Activated naive CD4-positive, alpha-beta T cell treated with anti-CD3 and anti-CD28 coated beads for 36 hours (primary cell): ENCODE measurements around the gene NDUFB2. TPM values are rescaled to one million over a fixed set of nuclear protein-coding genes. Genes with fewer than 3 reads are reported as not detected.
A peak's percentile ranks its signal among the peaks of the same experiment; 100 is the strongest.
"Not testable (repeated sequence)": the region's sequence is repeated elsewhere in the genome, so short reads cannot be mapped to it uniquely, and the experiment has no call there.

Experiments used
- CTCF ChIA-PET: fragments of 350-600 bp; sonication (Branson Sonifier 250); formaldehyde crosslinking; loops from one replicate; lab custom pipeline; 2021; ENCODE audit warnings: antibody characterized with exemption; lab: Charles Lee
- DNase-seq: peaks from one replicate; pipeline ENCODE4 v3.0.0-alpha.2; 2020
- H3K27ac Mint-ChIP-seq: one replicate; pipeline ENCODE4 v1.8.0; 2021; ENCODE audit warnings: mild to moderate bottlenecking, mixed read lengths
- H3K27me3 Mint-ChIP-seq: one replicate; pipeline ENCODE4 v1.8.0; 2021; ENCODE audit warnings: low read depth, mixed read lengths
- H3K36me3 Mint-ChIP-seq: one replicate; pipeline ENCODE4 v1.8.0; 2021; ENCODE audit warnings: low read depth, mixed read lengths
- H3K4me1 Mint-ChIP-seq: one replicate; pipeline ENCODE4 v1.8.0; 2021; ENCODE audit warnings: low read depth, mixed read lengths
- H3K4me3 Mint-ChIP-seq: one replicate; pipeline ENCODE4 v1.8.0; 2021; ENCODE audit warnings: mild to moderate bottlenecking, moderate library complexity, mixed read lengths
- H3K9me3 Mint-ChIP-seq: one replicate; pipeline ENCODE4 v1.8.0; 2021; ENCODE audit warnings: mixed read lengths
- intact Hi-C: fragments of 100-400 bp; cut with micrococcal nuclease; formaldehyde crosslinking; loops from one replicate; pipeline ENCODE4 v1.15.1; 2023
- total RNA-seq, 2 experiments: library from RNA; stranded (reverse); gene quantifications; one replicate each; pipeline ENCODE4 v1.2.3, GENCODE V29; 2021

The NDUFB2 gene
- total RNA-seq, 2 experiments from 2014 or later, result 167 to 179 TPM

DNA sequence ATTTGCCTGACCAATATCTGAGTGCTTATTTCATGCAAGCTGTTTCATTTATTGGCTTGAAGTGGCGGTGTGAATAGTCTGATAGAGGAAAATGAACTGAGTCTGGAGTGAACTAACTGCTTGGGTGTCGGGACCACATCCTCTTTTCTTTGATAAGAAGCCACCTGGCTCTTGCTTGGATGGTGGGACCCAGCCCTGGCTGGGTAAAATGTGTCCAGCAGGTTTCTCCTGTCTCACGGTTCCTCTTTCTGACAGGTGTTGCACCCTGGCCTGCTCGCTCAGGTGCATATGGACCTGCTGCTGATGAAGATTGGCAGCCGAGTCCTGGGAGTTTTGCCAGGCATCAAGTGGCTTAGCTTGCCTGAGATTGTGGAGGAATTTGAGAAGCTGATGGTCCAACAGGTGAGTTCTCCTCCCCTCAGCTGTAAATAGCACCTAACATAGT is 22.1 kb upstream of the NDUFB2 start:
- intact Hi-C loops, result loop anchor here (2.0 kb wide), 2 partner anchors 48 to 136 kb away; no protein-coding TSS in a partner anchor
- CTCF ChIA-PET, result interaction anchor here (1.3 to 2.0 kb wide), 5 partner anchors 13 to 309 kb away, joined by 3 to 11 read pairs (median 5); partner anchors contain the start of gene NDUFB2
- H3K9me3 Mint-ChIP-seq, result no peaks in the 10 kb centered on the region
- H3K4me1 Mint-ChIP-seq, result peaks cover 42% of the 10 kb centered on the region
- no peaks in the 10 kb centered on the region for H3K27me3 Mint-ChIP-seq
- H3K36me3 Mint-ChIP-seq, result peaks cover 22% of the 10 kb centered on the region
- no peak for DNase-seq
- H3K27ac Mint-ChIP-seq, result no peak overlapping the region
- peak overlapping the region; percentile 83 for H3K4me3 Mint-ChIP-seq

DNA sequence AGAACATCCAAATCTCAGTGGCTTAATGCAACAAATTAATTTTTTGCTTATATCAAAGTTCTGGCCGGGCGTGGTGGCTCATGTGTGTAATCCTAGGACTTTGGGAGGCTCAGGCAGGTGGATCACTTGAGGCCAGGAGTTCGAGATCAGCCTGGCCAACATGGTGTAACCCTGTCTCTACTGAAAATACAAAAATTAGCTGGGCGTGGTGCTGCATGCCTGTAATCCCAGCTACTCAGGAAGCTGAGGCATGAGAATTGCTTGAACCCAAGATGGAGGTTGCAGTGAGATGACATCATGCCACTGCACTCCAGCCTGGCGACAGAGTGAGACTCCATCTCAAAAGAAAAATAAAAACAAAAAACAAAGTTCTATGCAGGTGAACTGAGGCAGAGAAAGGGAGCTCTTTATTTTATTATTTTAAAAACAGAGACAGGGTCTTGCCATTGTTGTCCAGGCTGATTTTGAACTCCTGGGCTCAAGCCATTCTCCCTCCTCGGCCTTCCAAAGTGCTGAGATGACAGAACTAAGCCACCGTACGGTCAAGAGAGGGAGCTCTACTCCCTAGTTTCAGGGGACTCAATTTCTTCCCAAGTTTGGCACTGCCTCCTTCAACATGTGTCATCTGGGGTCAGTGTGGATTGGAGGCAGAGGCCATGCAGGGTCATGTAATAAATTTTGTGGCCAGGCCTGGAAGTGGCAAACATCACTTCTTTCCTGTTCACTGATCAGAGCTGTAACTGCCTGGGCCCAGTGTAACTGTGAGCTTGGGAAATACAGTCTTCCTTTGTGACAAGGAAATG is 21.4 kb upstream of the NDUFB2 start:
- intact Hi-C loops, result loop anchor here (1.0 to 2.0 kb wide), 3 partner anchors 48 to 309 kb away; no protein-coding TSS in a partner anchor
- Mint-ChIP-seq H3K4me3 (peak overlapping the region; percentile 83), H3K9me3 (no peaks in the 10 kb centered on the region), H3K36me3 (peaks cover 25% of the 10 kb centered on the region), H3K4me1 (peaks cover 42% of the 10 kb centered on the region), H3K27me3 (no peaks in the 10 kb centered on the region), H3K27ac (no peak overlapping the region)
- DNase-seq, result no peak
- CTCF ChIA-PET, result interaction anchor here (1.5 to 2.0 kb wide), 5 partner anchors 14 to 338 kb away, joined by 4 to 11 read pairs (median 5); no protein-coding TSS in a partner anchor

DNA sequence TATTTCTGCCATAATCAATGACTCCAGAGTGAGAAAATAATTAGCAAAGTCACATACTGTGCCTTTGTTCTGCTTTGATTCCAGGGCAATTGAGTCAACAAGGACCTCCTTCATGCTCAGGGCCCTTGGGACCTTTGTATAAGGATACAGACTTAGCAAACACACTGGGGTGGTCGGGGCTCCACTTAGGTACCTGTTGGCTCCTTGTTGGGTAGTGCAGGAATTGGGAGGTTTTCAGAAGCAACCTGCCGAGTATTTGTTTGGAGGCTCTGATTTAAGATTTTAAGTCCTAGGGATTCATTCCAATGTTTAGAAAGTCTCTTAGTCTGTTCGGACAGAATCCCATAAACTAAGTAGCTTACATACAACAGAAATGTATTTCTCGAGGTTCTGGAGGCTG is 20.8 kb upstream of the NDUFB2 start:
- peaks cover 42% of the 10 kb centered on the region for H3K4me1 Mint-ChIP-seq
- intact Hi-C loops, result loop anchor here (1.0 to 2.0 kb wide), 3 partner anchors 47 to 309 kb away; no protein-coding TSS in a partner anchor
- no peaks in the 10 kb centered on the region for H3K9me3 Mint-ChIP-seq
- CTCF ChIA-PET, result interaction anchor here (1.7 to 2.0 kb wide), 3 partner anchors 65 to 337 kb away, joined by 4 to 11 read pairs (median 6); no protein-coding TSS in a partner anchor
- H3K27ac Mint-ChIP-seq, result no peak overlapping the region
- no peak overlapping the region for H3K4me3 Mint-ChIP-seq
- no peak for DNase-seq
- no peaks in the 10 kb centered on the region for H3K27me3 Mint-ChIP-seq
- peaks cover 31% of the 10 kb centered on the region for H3K36me3 Mint-ChIP-seq

DNA sequence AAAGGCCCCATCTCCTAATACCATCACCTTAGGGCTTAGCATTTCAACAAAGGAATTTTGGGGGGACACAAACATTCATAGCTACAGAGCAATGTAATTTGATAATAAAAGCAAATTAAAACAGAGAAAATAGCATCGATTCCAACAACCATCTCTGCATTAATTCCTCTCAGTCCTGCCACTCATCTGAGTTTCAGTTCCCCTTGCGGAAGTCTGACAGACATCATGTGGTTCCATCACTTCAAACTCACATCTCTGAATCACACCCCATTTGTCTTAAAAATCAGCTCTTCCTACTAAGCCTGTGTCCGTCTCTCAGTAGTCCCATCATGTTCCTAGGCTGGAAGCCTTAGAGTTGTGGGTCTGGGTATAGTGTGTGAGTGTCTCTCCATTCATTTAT is 20.2 kb upstream of the NDUFB2 start:
- H3K36me3 Mint-ChIP-seq, result peaks cover 34% of the 10 kb centered on the region
- DNase-seq, result no peak
- no peaks in the 10 kb centered on the region for H3K27me3 Mint-ChIP-seq
- no peak overlapping the region for H3K27ac Mint-ChIP-seq
- no peak overlapping the region for H3K4me3 Mint-ChIP-seq
- CTCF ChIA-PET, result interaction anchor here (1.9 kb wide), 1 partner anchor 337 kb away, joined by 4 read pairs; no protein-coding TSS in a partner anchor
- intact Hi-C loops, result no loop called here
- no peaks in the 10 kb centered on the region for H3K9me3 Mint-ChIP-seq
- H3K4me1 Mint-ChIP-seq, result peaks cover 42% of the 10 kb centered on the region

DNA sequence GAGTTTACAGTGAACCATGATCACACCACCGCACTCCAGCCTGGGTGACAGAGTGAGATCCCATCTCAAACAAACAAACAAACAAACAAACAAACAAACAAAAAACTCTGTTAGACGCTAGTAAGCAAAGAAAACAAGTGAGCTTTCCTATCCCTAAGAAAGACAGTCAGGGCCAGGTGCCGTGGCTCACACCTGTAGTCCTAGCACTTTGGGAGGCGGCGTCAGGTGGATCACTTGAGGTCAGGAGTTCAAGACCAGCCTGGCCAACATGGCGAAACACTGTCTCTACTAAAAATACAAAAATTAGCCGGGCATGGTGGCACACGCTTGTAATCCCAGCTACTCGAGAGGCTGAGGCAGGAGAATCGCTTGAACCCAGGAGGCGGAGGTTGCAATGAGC is 19.6 kb upstream of the NDUFB2 start:
- H3K4me3 Mint-ChIP-seq, H3K9me3 Mint-ChIP-seq, intact Hi-C loops, H3K27ac Mint-ChIP-seq, H3K27me3 Mint-ChIP-seq, DNase-seq: not testable (repeated sequence)
- Mint-ChIP-seq H3K36me3 (peaks cover 34% of the 10 kb centered on the region), H3K4me1 (peaks cover 40% of the 10 kb centered on the region)
- CTCF ChIA-PET, result interaction anchor here (1.9 kb wide), 1 partner anchor 336 kb away, joined by 4 read pairs; no protein-coding TSS in a partner anchor

DNA sequence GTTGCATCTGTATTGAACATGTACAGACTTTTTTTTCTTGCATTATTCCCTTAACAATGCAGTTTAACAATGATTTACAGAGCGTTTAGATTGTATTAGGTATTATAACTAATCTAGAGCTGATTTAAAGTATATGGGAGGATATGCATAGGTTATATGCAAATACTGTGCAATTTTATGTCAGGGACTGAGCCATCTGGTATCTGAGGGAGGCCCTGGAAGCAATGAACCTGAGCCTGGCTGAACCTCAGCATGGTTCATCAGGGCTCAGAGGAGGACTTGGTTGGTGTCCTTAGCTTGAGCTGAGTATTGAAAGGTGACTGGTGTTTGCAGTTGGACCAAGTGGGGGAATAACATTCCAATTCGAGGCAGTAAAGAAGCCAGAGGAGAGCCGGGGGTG is 19.0 kb upstream of the NDUFB2 start:
- no peaks in the 10 kb centered on the region for H3K9me3 Mint-ChIP-seq
- H3K4me1 Mint-ChIP-seq, result peaks cover 35% of the 10 kb centered on the region
- intact Hi-C loops, result no loop called here
- DNase-seq, result no peak
- H3K27me3 Mint-ChIP-seq, result no peaks in the 10 kb centered on the region
- H3K36me3 Mint-ChIP-seq, result peaks cover 34% of the 10 kb centered on the region
- CTCF ChIA-PET, result no interaction called here
- no peak overlapping the region for H3K27ac Mint-ChIP-seq
- H3K4me3 Mint-ChIP-seq, result no peak overlapping the region

DNA sequence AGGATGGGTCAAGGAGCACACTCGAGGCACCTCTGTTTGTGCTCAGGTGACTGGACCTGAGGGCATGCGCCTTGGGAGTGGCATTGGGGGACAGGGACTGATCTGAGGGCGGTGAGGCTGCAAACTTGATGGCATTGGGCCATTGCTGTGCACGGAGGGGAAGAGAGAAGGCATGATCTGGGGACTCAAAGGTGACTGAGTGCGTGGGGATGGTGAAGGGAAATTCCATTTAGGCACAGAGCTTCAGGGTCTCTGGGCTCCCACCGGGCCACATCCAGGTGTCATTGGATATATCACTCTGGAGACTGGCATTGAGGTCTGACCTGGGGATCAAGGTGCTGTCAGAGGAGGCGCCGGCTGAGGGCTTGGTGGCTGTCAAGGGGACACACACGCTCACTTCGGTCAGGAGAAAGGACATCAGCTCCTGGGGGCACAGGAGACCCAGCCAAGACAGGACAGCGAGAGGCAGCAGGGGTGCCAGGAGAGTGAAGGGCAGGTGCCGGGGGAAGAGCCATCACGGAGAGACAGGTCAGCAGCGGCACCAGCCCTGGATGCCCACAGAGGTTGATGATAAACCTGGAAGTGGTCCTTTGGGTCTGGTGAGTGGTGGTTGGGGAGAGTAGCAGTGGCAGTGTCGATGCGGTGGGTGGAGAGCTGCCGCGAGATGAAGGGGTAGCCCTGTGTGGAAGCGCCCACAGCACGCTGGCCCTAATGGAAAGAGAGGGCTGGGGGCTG is 18.3 kb upstream of the NDUFB2 start:
- Mint-ChIP-seq H3K4me3 (no peak overlapping the region), H3K9me3 (no peaks in the 10 kb centered on the region), H3K4me1 (peaks cover 34% of the 10 kb centered on the region), H3K36me3 (peaks cover 34% of the 10 kb centered on the region), H3K27me3 (no peaks in the 10 kb centered on the region), H3K27ac (no peak overlapping the region)
- intact Hi-C loops, result no loop called here
- CTCF ChIA-PET, result no interaction called here
- DNase-seq, result no peak

DNA sequence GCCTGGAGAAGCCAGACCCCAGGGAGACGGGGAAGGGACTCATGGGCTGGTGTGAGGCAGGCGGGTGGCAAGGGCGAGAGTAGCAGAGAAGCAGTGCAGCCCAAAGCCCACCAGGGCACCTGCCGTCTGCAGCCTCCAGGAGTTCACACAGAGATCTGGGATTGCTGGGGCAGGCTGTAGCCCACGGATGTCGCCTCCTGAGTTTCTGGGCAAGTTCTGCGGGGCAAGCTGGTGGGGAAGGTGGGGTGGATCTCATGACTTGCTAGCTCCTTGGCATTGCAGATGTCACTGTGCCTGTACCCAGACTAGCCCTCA is 17.7 kb upstream of the NDUFB2 start:
- H3K36me3 Mint-ChIP-seq, result peaks cover 34% of the 10 kb centered on the region
- intact Hi-C loops, result no loop called here

DNA sequence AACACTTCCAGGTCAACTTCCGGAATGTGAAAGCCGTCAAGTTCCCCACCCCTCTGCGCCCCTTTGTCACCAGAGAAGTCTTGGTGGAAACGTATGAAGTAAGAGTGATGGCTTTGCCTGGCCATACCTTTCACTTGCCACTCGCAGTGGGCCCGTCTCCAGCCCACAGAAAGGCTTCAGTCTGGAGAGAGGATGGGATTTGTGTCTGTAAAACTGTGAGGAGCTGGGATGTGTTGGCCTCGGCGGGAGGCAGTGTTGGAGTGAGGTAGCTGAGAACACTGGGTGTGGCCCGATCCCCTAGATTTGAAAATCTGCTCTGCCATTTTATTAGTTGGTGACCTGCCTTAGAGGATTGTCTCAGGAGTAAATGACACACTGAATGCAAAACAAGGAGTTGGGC is 17.3 kb upstream of the NDUFB2 start:
- Mint-ChIP-seq H3K4me1 (peaks cover 27% of the 10 kb centered on the region), H3K27me3 (no peaks in the 10 kb centered on the region), H3K4me3 (no peak overlapping the region), H3K36me3 (peaks cover 36% of the 10 kb centered on the region), H3K27ac (no peak overlapping the region), H3K9me3 (no peaks in the 10 kb centered on the region)
- no peak for DNase-seq
- CTCF ChIA-PET, result no interaction called here
- intact Hi-C loops, result no loop called here

More for the DNA sequence above, 17.7 kb upstream of the NDUFB2 start:
- no peak for DNase-seq
- Mint-ChIP-seq H3K9me3 (no peaks in the 10 kb centered on the region), H3K4me3 (no peak overlapping the region), H3K27ac (no peak overlapping the region), H3K4me1 (peaks cover 31% of the 10 kb centered on the region), H3K27me3 (no peaks in the 10 kb centered on the region)
- CTCF ChIA-PET, result no interaction called here

DNA sequence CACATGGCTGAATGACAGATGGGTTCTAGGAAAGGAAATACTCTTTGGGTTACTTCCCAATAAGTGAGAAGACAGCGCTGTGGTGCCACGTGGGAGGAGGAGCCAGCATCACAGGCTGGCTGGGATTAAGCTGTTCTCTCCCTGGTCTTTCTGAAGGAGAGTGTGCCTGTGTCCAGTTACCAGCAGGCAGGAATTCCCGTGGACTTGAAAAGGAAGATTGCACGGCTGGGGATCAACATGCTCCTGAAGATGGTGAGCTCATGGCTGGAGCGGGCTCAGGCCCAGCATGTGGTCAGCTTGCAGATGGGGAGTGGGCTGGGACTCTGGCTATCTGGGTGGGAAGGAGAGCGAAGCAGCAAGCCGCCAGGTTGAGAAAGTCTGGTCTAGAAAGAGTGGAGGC is 15.6 kb upstream of the NDUFB2 start:
- H3K4me1 Mint-ChIP-seq, result peaks cover 12% of the 10 kb centered on the region
- DNase-seq, result no peak
- CTCF ChIA-PET, result interaction anchor here (0.6 kb wide), 1 partner anchor 1089 kb away, joined by 5 read pairs; no protein-coding TSS in a partner anchor
- H3K36me3 Mint-ChIP-seq, result peaks cover 35% of the 10 kb centered on the region
- no peak overlapping the region for H3K27ac Mint-ChIP-seq
- no peaks in the 10 kb centered on the region for H3K9me3 Mint-ChIP-seq
- H3K4me3 Mint-ChIP-seq, result no peak overlapping the region
- H3K27me3 Mint-ChIP-seq, result no peaks in the 10 kb centered on the region
- intact Hi-C loops, result no loop called here

DNA sequence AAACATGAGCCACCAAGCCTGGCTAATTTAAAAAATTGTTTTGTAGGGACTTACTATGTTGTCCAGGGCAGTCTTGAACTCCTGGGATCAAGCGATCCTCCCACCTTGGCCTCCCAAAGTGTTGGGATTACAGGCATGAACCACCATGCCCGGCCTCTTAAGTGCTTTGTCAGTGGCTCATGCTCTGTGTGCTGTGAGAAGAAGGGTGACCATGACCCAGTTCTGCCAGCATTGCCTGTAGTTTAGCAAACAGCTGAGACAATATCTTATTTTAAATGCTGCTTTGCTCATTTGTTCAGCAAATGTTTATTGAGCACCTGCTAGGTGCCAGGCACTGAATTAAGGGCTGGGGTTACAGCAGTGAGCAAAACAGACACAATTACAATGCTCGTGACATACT is 14.7 kb upstream of the NDUFB2 start:
- Mint-ChIP-seq H3K36me3 (peaks cover 35% of the 10 kb centered on the region), H3K9me3 (no peaks in the 10 kb centered on the region), H3K27me3 (no peaks in the 10 kb centered on the region), H3K4me1 (peaks cover 5% of the 10 kb centered on the region), H3K4me3 (no peak overlapping the region), H3K27ac (no peak overlapping the region)
- CTCF ChIA-PET, result interaction anchor here (0.6 kb wide), 1 partner anchor 226 kb away, joined by 4 read pairs; no protein-coding TSS in a partner anchor
- DNase-seq, result no peak
- intact Hi-C loops, result no loop called here

DNA sequence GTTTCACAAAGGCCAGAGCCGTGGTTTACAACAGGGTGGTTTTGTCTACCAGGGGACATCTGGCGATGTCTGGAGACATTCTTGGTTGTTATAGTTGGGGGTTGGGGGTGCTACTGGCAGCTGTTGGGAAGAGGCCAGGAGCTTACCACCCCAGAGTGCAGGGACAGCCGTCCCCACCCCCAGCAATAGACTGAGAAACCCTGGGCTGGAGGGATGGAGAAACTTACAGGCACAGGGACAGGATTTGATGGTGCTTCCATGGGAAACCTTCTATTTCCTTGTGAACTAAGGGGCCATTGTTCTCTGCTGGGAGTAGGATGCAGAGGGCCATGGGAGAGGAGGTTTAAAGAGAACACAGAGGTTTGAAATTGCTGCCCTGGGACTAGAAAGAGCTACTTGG is 12.9 kb upstream of the NDUFB2 start:
- Mint-ChIP-seq H3K4me1 (peaks cover 1% of the 10 kb centered on the region), H3K27ac (no peak overlapping the region), H3K4me3 (no peak overlapping the region), H3K36me3 (peaks cover 31% of the 10 kb centered on the region), H3K27me3 (no peaks in the 10 kb centered on the region), H3K9me3 (no peaks in the 10 kb centered on the region)
- no peak for DNase-seq
- intact Hi-C loops, result no loop called here
- CTCF ChIA-PET, result no interaction called here
